ENCODE measurements around the gene IGLL1.

IGLL1 gene

GRCh38 chr22:23526596-23527316, 53.3 kb downstream of the IGLL1 start:
- no peak for DNase-seq

DNA sequence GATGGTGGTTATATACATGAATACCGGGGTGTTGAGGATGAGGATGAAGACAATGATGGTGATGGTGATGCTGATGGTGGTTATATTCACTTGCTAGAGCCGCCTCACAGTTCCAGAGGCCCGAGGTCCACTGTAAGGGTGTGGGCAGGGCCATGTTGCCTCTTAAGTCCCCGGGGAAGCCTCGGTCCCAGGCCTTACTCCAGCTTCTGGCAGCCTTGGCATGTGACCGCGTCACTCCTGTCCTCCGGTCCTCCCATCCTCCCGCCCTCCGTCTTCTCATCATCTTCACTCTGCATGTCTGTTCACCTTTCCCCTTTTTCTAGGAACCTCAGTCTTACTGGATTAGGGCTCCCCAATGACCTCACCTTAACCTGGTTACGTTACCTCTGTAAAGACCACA, 54.6 kb downstream of the IGLL1 start:
- DNase-seq: no peak

DNA sequence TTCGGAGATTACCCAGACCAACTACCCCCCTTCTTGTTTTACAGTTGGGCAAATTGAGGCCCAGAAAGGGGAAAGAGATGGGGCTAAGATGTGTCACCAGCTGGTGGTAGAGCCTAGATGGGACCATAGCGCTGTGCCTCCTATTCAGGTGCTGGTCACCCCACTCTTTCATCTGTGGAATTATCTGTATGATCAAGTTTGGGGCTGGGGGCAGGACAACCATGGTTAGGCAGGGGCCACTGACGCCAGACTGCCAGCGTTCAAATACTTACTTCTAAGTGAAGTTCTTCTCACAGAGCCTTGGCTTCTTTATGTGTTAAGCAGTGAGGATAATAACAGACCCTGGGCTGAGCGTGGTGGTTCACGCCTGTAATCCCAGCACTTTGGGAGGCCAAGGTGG, 55.9 kb downstream of the IGLL1 start:
- DNase-seq: no peak

DNA sequence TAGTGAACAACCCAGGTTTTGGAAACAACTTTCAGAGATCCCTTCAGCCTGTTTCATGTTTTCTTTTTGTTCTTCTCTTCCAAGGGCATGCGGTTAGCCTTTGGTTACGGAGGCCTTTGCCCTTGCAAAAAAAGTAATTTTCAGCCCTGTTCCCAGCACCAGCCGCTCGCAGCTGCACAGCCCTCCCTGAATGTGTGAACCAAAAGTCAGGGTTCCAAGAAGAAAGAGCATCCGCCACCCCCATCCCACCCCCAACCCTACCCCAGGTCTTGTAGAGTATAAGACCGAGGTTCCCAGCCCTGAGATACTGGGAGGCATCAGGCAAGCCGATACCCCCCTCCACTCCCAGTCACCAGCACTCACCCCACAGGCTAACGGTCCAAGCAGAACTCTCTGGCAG, 56.4 kb downstream of the IGLL1 start:
- no peak for DNase-seq

All from hematopoietic multipotent progenitor cell treated with erythropoietin and hydrocortisone succinate and interleukin-3 and kit ligand, for 6 days (in vitro differentiated cells).